ENCODE results near the gene PDE1A.

- TF ChIP-seq, protein P1, sequence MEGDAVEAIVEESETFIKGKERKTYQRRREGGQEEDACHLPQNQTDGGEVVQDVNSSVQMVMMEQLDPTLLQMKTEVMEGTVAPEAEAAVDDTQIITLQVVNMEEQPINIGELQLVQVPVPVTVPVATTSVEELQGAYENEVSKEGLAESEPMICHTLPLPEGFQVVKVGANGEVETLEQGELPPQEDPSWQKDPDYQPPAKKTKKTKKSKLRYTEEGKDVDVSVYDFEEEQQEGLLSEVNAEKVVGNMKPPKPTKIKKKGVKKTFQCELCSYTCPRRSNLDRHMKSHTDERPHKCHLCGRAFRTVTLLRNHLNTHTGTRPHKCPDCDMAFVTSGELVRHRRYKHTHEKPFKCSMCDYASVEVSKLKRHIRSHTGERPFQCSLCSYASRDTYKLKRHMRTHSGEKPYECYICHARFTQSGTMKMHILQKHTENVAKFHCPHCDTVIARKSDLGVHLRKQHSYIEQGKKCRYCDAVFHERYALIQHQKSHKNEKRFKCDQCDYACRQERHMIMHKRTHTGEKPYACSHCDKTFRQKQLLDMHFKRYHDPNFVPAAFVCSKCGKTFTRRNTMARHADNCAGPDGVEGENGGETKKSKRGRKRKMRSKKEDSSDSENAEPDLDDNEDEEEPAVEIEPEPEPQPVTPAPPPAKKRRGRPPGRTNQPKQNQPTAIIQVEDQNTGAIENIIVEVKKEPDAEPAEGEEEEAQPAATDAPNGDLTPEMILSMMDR (IDR thresholded peaks at IDR 0.05), result no peak
- no peak for TF ChIP-seq POLR2AphosphoS5 (IDR thresholded peaks at IDR 0.05)
Measured at GRCh38 chr2:182166406-182166805, 260.4 kb downstream of the PDE1A start.

All from breast epithelium (tissue), 3 donors.